MM.1S (cell line): ENCODE data around the gene PHF1.

ENCODE experiments used
- DNase-seq: peaks from one replicate; pipeline ENCODE4 v3.0.0-alpha.2; 2015
- H2AFZ ChIP-seq: fragments of 300-600 bp; sonication (generic); 2 replicates; pipeline ENCODE4 v1.6.0; 2016; ENCODE audit warnings: antibody characterized with exemption, low read length
- H3F3A ChIP-seq: fragments of 300-600 bp; sonication (generic); 2 replicates; pipeline ENCODE4 v1.6.1; 2016; ENCODE audit warnings: mild to moderate bottlenecking, antibody characterized with exemption, low read length, moderate library complexity, mixed read lengths; ENCODE audit not compliant: insufficient read depth
- H3K27ac ChIP-seq: fragments of 300-600 bp; sonication (generic); 2 replicates; pipeline ENCODE4 v1.5.1; 2016; ENCODE audit warnings: mild to moderate bottlenecking, low read length
- H3K27me3 ChIP-seq: fragments of 300-600 bp; sonication (generic); replicated peaks from 2 replicates; pipeline ENCODE4 v1.6.0; 2016; ENCODE audit warnings: low read length; ENCODE audit not compliant: insufficient read depth
- H3K36me3 ChIP-seq: fragments of 300-600 bp; sonication (generic); replicated peaks from 2 replicates; pipeline ENCODE4 v1.6.1; 2016; ENCODE audit warnings: mild to moderate bottlenecking, low read length, mixed read lengths; ENCODE audit not compliant: insufficient read depth
- H3K4me1 ChIP-seq: fragments of 300-600 bp; sonication (generic); 2 replicates; pipeline ENCODE4 v1.6.1; 2016; ENCODE audit warnings: low read length, mixed read lengths
- H3K4me2 ChIP-seq: fragments of 300-600 bp; sonication (generic); 2 replicates; pipeline ENCODE4 v1.6.0; 2016; ENCODE audit warnings: low read depth, low read length
- H3K4me3 ChIP-seq: fragments of 300-600 bp; sonication (generic); 2 replicates; pipeline ENCODE4 v1.5.1; 2016; ENCODE audit warnings: low read length, mixed read lengths
- H3K79me2 ChIP-seq: fragments of 300-600 bp; sonication (generic); 2 replicates; pipeline ENCODE4 v1.6.1; 2016; ENCODE audit warnings: mixed run types, low read length, mixed read lengths
- H3K9ac ChIP-seq: fragments of 300-600 bp; sonication (generic); 2 replicates; pipeline ENCODE4 v1.6.1; 2016; ENCODE audit warnings: low read length, mixed read lengths
- H3K9me2 ChIP-seq: fragments of 300-600 bp; sonication (generic); replicated peaks from 2 replicates; pipeline ENCODE4 v1.6.1; 2016; ENCODE audit warnings: mild to moderate bottlenecking, low read length, mixed read lengths; ENCODE audit not compliant: insufficient read depth
- H3K9me3 ChIP-seq: fragments of 300-600 bp; sonication (generic); replicated peaks from 2 replicates; pipeline ENCODE4 v1.6.1; 2016; ENCODE audit warnings: mild to moderate bottlenecking, low read length, mixed read lengths; ENCODE audit not compliant: insufficient read depth
- H4K20me1 ChIP-seq: fragments of 300-600 bp; sonication (generic); 2 replicates; pipeline ENCODE4 v1.6.1; 2016; ENCODE audit warnings: mild to moderate bottlenecking, low read length, moderate library complexity, mixed read lengths; ENCODE audit not compliant: insufficient read depth
- EZH2 ChIP-seq: fragments of 300-600 bp; sonication (generic); optimal IDR thresholded peaks from 2 replicates; pipeline ENCODE3; 2017; ENCODE audit warnings: low read depth, mild to moderate bottlenecking, antibody characterized with exemption, low read length, mixed read lengths
- EZH2phosphoT487 ChIP-seq: fragments of 300-600 bp; sonication (generic); IDR thresholded peaks from 2 replicates; pipeline ENCODE4 v1.6.1; 2018; ENCODE audit warnings: antibody characterized with exemption, low read length
- TF ChIP-seq, protein P1 (sequence below): fragments of 300-600 bp; sonication (generic); IDR thresholded peaks from 2 replicates; pipeline ENCODE4 v1.5.1; 2016; ENCODE audit warnings: antibody characterized with exemption, low read length, mixed read lengths

PHF1 gene

DNA sequence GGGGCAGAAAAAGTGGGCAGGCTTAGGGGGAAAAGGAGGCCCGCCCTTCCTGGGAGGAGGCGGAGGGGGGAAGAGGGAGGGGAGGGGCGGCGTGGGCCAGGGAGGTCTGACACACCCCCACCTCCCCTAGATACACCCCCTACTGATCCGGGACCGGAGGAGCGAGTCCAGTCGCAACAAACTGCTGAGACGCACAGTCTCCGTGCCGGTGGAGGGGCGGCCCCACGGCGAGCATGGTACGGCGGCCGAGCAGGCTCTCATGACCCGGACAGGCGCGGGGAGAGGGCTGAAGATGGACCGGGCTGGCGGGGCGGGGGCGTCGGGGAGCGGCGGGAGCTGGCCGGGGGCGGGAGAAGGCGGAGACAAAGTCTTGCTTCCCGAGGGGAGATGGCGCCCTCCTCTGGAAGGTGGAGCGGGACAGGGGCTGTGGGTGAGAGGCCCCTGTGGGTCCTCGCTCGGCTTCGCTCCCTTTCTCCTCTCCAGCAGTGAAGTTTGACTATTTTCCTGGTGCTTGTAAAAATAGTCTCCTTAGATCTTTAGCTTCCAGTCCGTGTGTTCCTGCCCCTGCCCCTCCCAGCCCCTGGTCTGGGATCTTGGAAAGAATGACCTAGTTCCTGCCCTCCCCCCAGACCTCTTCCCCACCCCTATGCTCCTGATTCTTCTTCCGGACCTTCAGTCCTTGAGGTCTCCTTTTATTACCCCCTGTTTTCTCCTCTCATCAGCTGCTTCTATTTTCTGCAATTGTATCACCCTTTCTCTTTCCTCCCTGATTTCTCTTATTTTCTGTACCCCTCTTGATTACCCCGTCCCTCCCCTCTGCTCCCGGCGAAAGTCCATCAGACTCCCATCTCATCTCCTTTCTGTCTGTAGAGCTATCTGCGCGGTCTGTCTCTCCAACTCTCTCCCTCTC is 15.1 kb downstream of the PHF1 start:
- TF ChIP-seq EZH2phosphoT487, result no peak
- TF ChIP-seq, protein P1, sequence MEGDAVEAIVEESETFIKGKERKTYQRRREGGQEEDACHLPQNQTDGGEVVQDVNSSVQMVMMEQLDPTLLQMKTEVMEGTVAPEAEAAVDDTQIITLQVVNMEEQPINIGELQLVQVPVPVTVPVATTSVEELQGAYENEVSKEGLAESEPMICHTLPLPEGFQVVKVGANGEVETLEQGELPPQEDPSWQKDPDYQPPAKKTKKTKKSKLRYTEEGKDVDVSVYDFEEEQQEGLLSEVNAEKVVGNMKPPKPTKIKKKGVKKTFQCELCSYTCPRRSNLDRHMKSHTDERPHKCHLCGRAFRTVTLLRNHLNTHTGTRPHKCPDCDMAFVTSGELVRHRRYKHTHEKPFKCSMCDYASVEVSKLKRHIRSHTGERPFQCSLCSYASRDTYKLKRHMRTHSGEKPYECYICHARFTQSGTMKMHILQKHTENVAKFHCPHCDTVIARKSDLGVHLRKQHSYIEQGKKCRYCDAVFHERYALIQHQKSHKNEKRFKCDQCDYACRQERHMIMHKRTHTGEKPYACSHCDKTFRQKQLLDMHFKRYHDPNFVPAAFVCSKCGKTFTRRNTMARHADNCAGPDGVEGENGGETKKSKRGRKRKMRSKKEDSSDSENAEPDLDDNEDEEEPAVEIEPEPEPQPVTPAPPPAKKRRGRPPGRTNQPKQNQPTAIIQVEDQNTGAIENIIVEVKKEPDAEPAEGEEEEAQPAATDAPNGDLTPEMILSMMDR, result peak; percentile 44
- peak overlapping the region; percentile 52 for H3K27ac ChIP-seq
- H3F3A ChIP-seq, result peaks cover 28% of the 10 kb centered on the region
- peak overlapping the region; percentile 80 for H3K4me3 ChIP-seq
- no peaks in the 10 kb centered on the region for H4K20me1 ChIP-seq
- H3K36me3 ChIP-seq, result no peaks in the 10 kb centered on the region
- no peaks in the 10 kb centered on the region for H3K9me3 ChIP-seq
- H3K4me1 ChIP-seq, result peaks cover 24% of the 10 kb centered on the region
- H3K27me3 ChIP-seq, result peaks cover 34% of the 10 kb centered on the region
- peak overlapping the region; percentile 87 for H3K4me2 ChIP-seq
- H3K9ac ChIP-seq, result peak overlapping the region; percentile 61
- no peaks in the 10 kb centered on the region for H3K79me2 ChIP-seq
- H2AFZ ChIP-seq, result peak overlapping the region; percentile 64
- DNase-seq, result peak; percentile 68
- no peaks in the 10 kb centered on the region for H3K9me2 ChIP-seq

DNA sequence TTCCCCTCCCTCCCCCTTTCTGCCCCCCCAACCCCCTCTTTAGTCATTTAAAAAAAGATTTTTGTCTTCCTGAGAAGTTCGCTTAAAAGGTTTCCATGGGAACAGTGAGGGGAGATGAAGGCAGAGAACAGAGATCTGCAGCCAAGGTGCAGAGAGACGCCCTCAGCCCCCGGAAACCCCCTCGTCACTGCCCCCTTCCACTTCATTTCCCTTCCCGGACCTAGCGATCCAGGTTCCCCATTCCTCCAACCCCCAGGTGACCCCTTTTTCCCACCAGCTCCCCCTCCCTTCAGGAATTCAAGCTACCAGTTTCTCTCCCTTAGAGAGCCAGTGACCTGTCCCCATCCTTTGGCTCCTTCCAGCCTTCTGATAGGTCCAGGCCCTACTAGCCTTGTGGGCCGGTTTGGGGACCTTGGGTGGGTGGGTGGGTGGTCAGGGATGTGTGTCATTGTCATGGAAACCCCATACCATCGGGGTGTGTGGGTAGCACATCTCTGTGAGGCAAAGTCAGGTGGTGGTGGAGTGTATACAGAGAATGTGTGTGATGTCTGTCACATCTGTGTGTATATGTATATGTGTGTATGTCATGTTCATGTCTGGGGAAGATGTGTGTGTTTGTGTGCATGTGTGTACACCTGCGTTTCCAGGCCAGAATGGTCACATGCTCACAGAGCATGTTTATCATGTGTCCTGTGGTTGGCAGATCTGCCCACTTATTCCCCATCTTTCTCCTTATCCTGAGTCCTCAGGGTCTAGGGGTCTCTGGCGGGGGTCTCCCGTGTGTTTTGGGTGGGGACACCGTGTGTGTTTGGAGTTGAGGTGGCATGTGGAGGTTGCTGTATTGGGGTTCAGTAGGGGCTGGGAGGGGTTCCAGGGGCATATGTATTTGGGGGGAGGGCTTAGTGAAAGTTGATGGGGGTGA is 16.0 kb downstream of the PHF1 start:
- H3K9ac ChIP-seq, result peak overlapping the region; percentile 61; the same call in 1 of the 2 replicates
- H3F3A ChIP-seq, result peaks cover 28% of the 10 kb centered on the region
- H3K79me2 ChIP-seq, result no peaks in the 10 kb centered on the region

DNA sequence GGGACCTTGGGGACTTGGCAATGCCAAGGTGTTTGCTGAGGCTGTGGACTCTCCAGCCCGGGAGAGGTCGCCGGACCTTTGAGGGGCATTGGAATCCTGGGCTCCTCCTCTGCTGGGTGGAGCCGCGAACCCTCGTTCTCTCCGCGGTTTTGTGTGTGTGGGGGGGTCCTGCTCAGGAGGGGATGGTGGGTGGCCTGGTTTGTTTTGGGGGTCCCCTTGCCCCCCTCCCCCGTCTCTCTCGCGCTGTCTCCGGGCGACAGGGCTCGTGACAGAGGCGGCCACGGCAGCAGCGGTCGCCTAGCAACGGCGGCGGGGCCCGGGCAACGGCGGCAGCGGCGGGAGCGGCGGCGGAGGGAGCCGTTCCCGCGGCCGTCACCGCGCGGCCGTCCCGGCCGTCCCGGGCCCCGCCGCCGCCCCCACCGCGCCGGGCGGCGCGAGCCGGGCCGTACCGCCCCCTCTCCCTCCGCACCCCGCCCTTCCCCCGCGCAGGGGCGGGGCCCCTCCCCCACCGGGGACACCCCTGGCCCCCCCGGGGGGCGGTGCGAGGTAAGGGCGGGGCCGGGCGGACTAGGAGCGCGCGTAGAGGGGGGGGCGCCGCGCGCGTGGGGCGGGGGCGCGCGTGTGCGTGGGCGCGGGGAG is 16.9 kb downstream of the PHF1 start:
- TF ChIP-seq EZH2, result no peak
- TF ChIP-seq, protein P1, result no peak
- no peak for TF ChIP-seq EZH2phosphoT487
- peaks cover 28% of the 10 kb centered on the region for H3F3A ChIP-seq
- peak overlapping the region; percentile 57 for H3K9ac ChIP-seq
- H3K79me2 ChIP-seq, result no peaks in the 10 kb centered on the region
- H3K27ac ChIP-seq, result no peak overlapping the region
- no peak for DNase-seq
- peaks cover 28% of the 10 kb centered on the region for H3K4me1 ChIP-seq
- H3K4me3 ChIP-seq, result peak overlapping the region; percentile 76
- H3K9me3 ChIP-seq, result no peaks in the 10 kb centered on the region
- peak overlapping the region; percentile 33 for H2AFZ ChIP-seq
- no peaks in the 10 kb centered on the region for H4K20me1 ChIP-seq
- H3K36me3 ChIP-seq, result no peaks in the 10 kb centered on the region
- H3K9me2 ChIP-seq, result no peaks in the 10 kb centered on the region
- H3K4me2 ChIP-seq, result peak overlapping the region; percentile 90
- H3K27me3 ChIP-seq, result peaks cover 16% of the 10 kb centered on the region

More for the DNA sequence above, 16.0 kb downstream of the PHF1 start:
- Histone ChIP-seq H3K4me1 (peaks cover 28% of the 10 kb centered on the region), H3K9me2 (no peaks in the 10 kb centered on the region), H3K9me3 (no peaks in the 10 kb centered on the region), H3K36me3 (no peaks in the 10 kb centered on the region), H3K4me2 (peak overlapping the region; percentile 90), H3K27ac (peak overlapping the region; percentile 52; the same call in 1 of the 2 replicates), H3K4me3 (peak overlapping the region; percentile 80), H4K20me1 (no peaks in the 10 kb centered on the region), H2AFZ (peak overlapping the region; percentile 33), H3K27me3 (peaks cover 24% of the 10 kb centered on the region)
- no peak for TF ChIP-seq EZH2
- TF ChIP-seq EZH2phosphoT487, result no peak
- TF ChIP-seq, protein P1, result no peak
- no peak for DNase-seq
